ENCODE results near the gene SDK1. TPM values are rescaled to one million over a fixed set of nuclear protein-coding genes. Genes with fewer than 3 reads are reported as not detected.

Gene SDK1
- total and polyA plus RNA-seq, 4 donors = 0.12 to 0.47 (median 0.36) TPM

- WGBS = 90% methylated on average over 6 of the region's 6 CpGs
These were observed 609.0 kb downstream of the SDK1 start for GRCh38 chr7:3910054-3910453.

GRCh38 chr7:3911685-3912084 lies 610.6 kb downstream of the SDK1 start:
- Histone ChIP-seq H3K9me3 (ENCODE audit: control insufficient read depth in 4 of 4, low read length in 3 of 4) (peaks cover 0 to 3% (median 1%) of the 10 kb centered on the region in 4 donors), H3K9ac (ENCODE audit: low read depth in 1 of 2, low read length in 2 of 2) (no peak overlapping the region), H3K36me3 (ENCODE audit: control insufficient read depth in 4 of 4, insufficient read depth in 3 of 4, low read depth in 1 of 4, low read length in 3 of 4) (no peaks in the 10 kb centered on the region), H3K4me3 (ENCODE audit: low read depth in 1 of 3, low read length in 3 of 3) (no peak overlapping the region), H3K4me1 (ENCODE audit: control insufficient read depth in 4 of 4, insufficient read depth in 4 of 4, low read length in 3 of 4) (no peaks in the 10 kb centered on the region), H3K27ac (ENCODE audit: low read depth in 1 of 2, low read length in 2 of 2) (no peak overlapping the region), H3K27me3 (ENCODE audit: control insufficient read depth in 4 of 4, insufficient read depth in 4 of 4, low read length in 3 of 4) (peaks cover 0 to 4% (median 0%) of the 10 kb centered on the region in 4 donors)
- no peak for DNase-seq (ENCODE audit: low spot score)
- TF ChIP-seq HNF4G (IDR thresholded peaks at IDR 0.05) (no peak), MAX (IDR thresholded peaks at IDR 0.05) (no peak), GABPA (IDR thresholded peaks at IDR 0.05 in 1 of 2, conservative IDR thresholded peaks at IDR 0.05 in 1 of 2) (no peak), RAD21 (IDR thresholded peaks at IDR 0.05) (no peak), YY1 (IDR thresholded peaks at IDR 0.05) (no peak), FOXA1 (IDR thresholded peaks at IDR 0.05) (no peak), HNF4A (conservative IDR thresholded peaks at IDR 0.05) (no peak)
- WGBS = 90% methylated on average over 4 of the region's 4 CpGs

More at GRCh38 chr7:3910054-3910453, 609.0 kb downstream of the SDK1 start:
- Histone ChIP-seq H3K4me3 (ENCODE audit: low read depth in 1 of 3, low read length in 3 of 3) (no peak overlapping the region), H3K27me3 (ENCODE audit: control insufficient read depth in 4 of 4, insufficient read depth in 4 of 4, low read length in 3 of 4) (no peaks in the 10 kb centered on the region), H3K4me1 (ENCODE audit: control insufficient read depth in 4 of 4, insufficient read depth in 4 of 4, low read length in 3 of 4) (no peaks in the 10 kb centered on the region), H3K36me3 (ENCODE audit: control insufficient read depth in 4 of 4, insufficient read depth in 3 of 4, low read depth in 1 of 4, low read length in 3 of 4) (no peaks in the 10 kb centered on the region), H3K27ac (ENCODE audit: low read depth in 1 of 2, low read length in 2 of 2) (no peak overlapping the region), H3K9ac (ENCODE audit: low read depth in 1 of 2, low read length in 2 of 2) (no peak overlapping the region), H3K9me3 (ENCODE audit: control insufficient read depth in 4 of 4, low read length in 3 of 4) (peaks cover 0 to 3% (median 1%) of the 10 kb centered on the region in 4 donors)
- TF ChIP-seq, protein P1, sequence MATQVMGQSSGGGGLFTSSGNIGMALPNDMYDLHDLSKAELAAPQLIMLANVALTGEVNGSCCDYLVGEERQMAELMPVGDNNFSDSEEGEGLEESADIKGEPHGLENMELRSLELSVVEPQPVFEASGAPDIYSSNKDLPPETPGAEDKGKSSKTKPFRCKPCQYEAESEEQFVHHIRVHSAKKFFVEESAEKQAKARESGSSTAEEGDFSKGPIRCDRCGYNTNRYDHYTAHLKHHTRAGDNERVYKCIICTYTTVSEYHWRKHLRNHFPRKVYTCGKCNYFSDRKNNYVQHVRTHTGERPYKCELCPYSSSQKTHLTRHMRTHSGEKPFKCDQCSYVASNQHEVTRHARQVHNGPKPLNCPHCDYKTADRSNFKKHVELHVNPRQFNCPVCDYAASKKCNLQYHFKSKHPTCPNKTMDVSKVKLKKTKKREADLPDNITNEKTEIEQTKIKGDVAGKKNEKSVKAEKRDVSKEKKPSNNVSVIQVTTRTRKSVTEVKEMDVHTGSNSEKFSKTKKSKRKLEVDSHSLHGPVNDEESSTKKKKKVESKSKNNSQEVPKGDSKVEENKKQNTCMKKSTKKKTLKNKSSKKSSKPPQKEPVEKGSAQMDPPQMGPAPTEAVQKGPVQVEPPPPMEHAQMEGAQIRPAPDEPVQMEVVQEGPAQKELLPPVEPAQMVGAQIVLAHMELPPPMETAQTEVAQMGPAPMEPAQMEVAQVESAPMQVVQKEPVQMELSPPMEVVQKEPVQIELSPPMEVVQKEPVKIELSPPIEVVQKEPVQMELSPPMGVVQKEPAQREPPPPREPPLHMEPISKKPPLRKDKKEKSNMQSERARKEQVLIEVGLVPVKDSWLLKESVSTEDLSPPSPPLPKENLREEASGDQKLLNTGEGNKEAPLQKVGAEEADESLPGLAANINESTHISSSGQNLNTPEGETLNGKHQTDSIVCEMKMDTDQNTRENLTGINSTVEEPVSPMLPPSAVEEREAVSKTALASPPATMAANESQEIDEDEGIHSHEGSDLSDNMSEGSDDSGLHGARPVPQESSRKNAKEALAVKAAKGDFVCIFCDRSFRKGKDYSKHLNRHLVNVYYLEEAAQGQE (IDR thresholded peaks at IDR 0.05) = no peak
- TF ChIP-seq GABPA (IDR thresholded peaks at IDR 0.05 in 1 of 2, conservative IDR thresholded peaks at IDR 0.05 in 1 of 2) = no peak
- no peak for TF ChIP-seq RXRA (IDR thresholded peaks at IDR 0.05)
- no peak for TF ChIP-seq YY1 (IDR thresholded peaks at IDR 0.05)
- TF ChIP-seq HNF4G (IDR thresholded peaks at IDR 0.05) = no peak
- TF ChIP-seq FOXA2 (IDR thresholded peaks at IDR 0.05) = no peak
- no peak for TF ChIP-seq FOXA1 (IDR thresholded peaks at IDR 0.05)
- TF ChIP-seq RAD21 (IDR thresholded peaks at IDR 0.05) = no peak
- TF ChIP-seq EGR1 (IDR thresholded peaks at IDR 0.05; ENCODE audit: low read depth in 2 of 2) = no peak
- TF ChIP-seq MAX (IDR thresholded peaks at IDR 0.05) = no peak
- no peak for TF ChIP-seq ATF3 (IDR thresholded peaks at IDR 0.05)
- TF ChIP-seq SP1 (IDR thresholded peaks at IDR 0.05) = no peak
- no peak for DNase-seq (ENCODE audit: low spot score)

DNA sequence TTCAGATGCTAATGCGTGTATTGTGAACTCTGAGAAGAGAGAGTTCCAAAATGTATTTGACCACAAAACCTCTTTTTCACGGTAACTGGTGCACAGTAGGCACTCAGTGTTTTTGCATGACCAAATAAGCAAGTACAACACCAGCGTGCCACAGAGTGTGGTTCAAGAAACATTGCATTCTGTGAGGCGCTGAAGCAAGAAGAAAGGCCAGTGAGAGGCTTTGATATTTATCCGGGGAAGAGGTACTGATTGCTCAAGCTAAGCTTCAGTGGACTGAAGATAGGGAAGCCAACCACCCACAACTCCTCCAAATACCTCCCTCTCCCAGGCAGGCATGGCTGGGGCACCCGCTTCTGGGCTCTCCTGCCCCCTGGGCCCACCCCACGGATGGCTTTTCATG lies 611.2 kb downstream of the SDK1 start:
- Histone ChIP-seq H3K27ac (ENCODE audit: low read depth in 1 of 2, low read length in 2 of 2) (no peak overlapping the region), H3K27me3 (ENCODE audit: control insufficient read depth in 4 of 4, insufficient read depth in 4 of 4, low read length in 3 of 4) (peaks cover 0 to 5% (median 0%) of the 10 kb centered on the region in 4 donors), H3K9me3 (ENCODE audit: control insufficient read depth in 4 of 4, low read length in 3 of 4) (peaks cover 0 to 3% (median 1%) of the 10 kb centered on the region in 4 donors), H3K4me1 (ENCODE audit: control insufficient read depth in 4 of 4, insufficient read depth in 4 of 4, low read length in 3 of 4) (no peaks in the 10 kb centered on the region), H3K9ac (ENCODE audit: low read depth in 1 of 2, low read length in 2 of 2) (no peak overlapping the region), H3K4me3 (ENCODE audit: low read depth in 1 of 3, low read length in 3 of 3) (no peak overlapping the region), H3K36me3 (ENCODE audit: control insufficient read depth in 4 of 4, insufficient read depth in 3 of 4, low read depth in 1 of 4, low read length in 3 of 4) (no peaks in the 10 kb centered on the region)
- WGBS = 86% methylated on average over 7 of the region's 7 CpGs
- TF ChIP-seq, protein P1 (IDR thresholded peaks at IDR 0.05) = no peak
- no peak for TF ChIP-seq MAX (IDR thresholded peaks at IDR 0.05)
- no peak for DNase-seq (ENCODE audit: low spot score)

Measured in liver (tissue), 9 donors.